GM23338 (cell line): Measurements from ENCODE around the gene OGFRL1. TPM values are rescaled to one million over a fixed set of nuclear protein-coding genes. Genes with fewer than 3 reads are reported as not detected.

ENCODE experiments used
- ATAC-seq: fragments of 200-7000 bp; cut with Tn5 transposase; 3 replicates; pipeline ENCODE4 v1.9.1; 2020
- DNase-seq: peaks from one replicate; pipeline ENCODE4 v3.0.0-alpha.2; 2015; ENCODE audit warnings: low spot score
- H2AFZ ChIP-seq: fragments of 200-600 bp; sonication (generic); 2 replicates; pipeline ENCODE4 v1.8.0; 2016; ENCODE audit warnings: antibody characterized with exemption, mild to moderate bottlenecking, moderate library complexity
- H3F3A ChIP-seq: fragments of 200-600 bp; sonication (generic); replicated peaks from 2 replicates; pipeline ENCODE4 v1.8.0; 2017; ENCODE audit warnings: antibody characterized with exemption, mixed run types, low read depth
- H3K27ac ChIP-seq: fragments of 200-600 bp; sonication (generic); 2 replicates; pipeline ENCODE4 v1.6.1; 2016; ENCODE audit warnings: low read depth
- H3K27me3 ChIP-seq: fragments of 200-600 bp; sonication (generic); 2 replicates; pipeline ENCODE4 v1.8.0; 2016; ENCODE audit warnings: mild to moderate bottlenecking, mixed run types, moderate library complexity; ENCODE audit not compliant: insufficient read depth
- H3K36me3 ChIP-seq: fragments of 200-600 bp; sonication (generic); 2 replicates; pipeline ENCODE4 v1.8.0; 2016; ENCODE audit warnings: mild to moderate bottlenecking; ENCODE audit not compliant: insufficient read depth
- H3K4me1 ChIP-seq: fragments of 200-600 bp; sonication (generic); 2 replicates; pipeline ENCODE4 v1.8.0; 2016; ENCODE audit warnings: mild to moderate bottlenecking, moderate library complexity; ENCODE audit not compliant: insufficient read depth
- H3K4me2 ChIP-seq: fragments of 200-600 bp; sonication (generic); 2 replicates; pipeline ENCODE4 v1.7.1; 2017; ENCODE audit warnings: mixed run types
- H3K4me3 ChIP-seq: fragments of 200-600 bp; sonication (generic); 2 replicates; pipeline ENCODE4 v1.6.1; 2016; ENCODE audit warnings: mixed run types
- H3K79me2 ChIP-seq: fragments of 200-600 bp; sonication (generic); replicated peaks from 2 replicates; pipeline ENCODE4 v1.8.0; 2017; ENCODE audit warnings: mild to moderate bottlenecking; ENCODE audit not compliant: insufficient read depth
- H3K9me2 ChIP-seq: fragments of 200-600 bp; sonication (generic); 2 replicates; pipeline ENCODE4 v1.8.0; 2017; ENCODE audit not compliant: insufficient read depth
- H4K20me1 ChIP-seq: fragments of 200-600 bp; sonication (generic); replicated peaks from 2 replicates; pipeline ENCODE4 v1.8.0; 2017; ENCODE audit warnings: mild to moderate bottlenecking; ENCODE audit not compliant: insufficient read depth
- H3K27ac Mint-ChIP-seq: 2 replicates; pipeline ENCODE4 v1.8.0; 2020; ENCODE audit warnings: inconsistent platforms, mild to moderate bottlenecking, moderate library complexity, mixed read lengths
- H3K27me3 Mint-ChIP-seq: 3 replicates; pipeline ENCODE4 v1.8.0; 2022; ENCODE audit warnings: low read depth, mild to moderate bottlenecking, moderate library complexity, mixed read lengths, inconsistent platforms; ENCODE audit not compliant: insufficient read depth, poor library complexity
- H3K36me3 Mint-ChIP-seq: 3 replicates; pipeline ENCODE4 v1.8.0; 2021; ENCODE audit warnings: low read depth, mild to moderate bottlenecking, inconsistent platforms, moderate library complexity, mixed read lengths
- H3K4me1 Mint-ChIP-seq: 3 replicates; pipeline ENCODE4 v1.8.0; 2020; ENCODE audit warnings: mild to moderate bottlenecking, inconsistent platforms, mixed read lengths
- H3K4me3 Mint-ChIP-seq: 3 replicates; pipeline ENCODE4 v1.8.0; 2021; ENCODE audit warnings: moderate library complexity, mild to moderate bottlenecking, inconsistent platforms, mixed read lengths
- H3K9me3 Mint-ChIP-seq: 3 replicates; pipeline ENCODE4 v1.8.0; 2020; ENCODE audit warnings: moderate library complexity, mild to moderate bottlenecking, inconsistent platforms, mixed read lengths
- CREB1 ChIP-seq: fragments of 250-450 bp; sonication (Bioruptor Pico); IDR thresholded peaks from 2 replicates; pipeline ENCODE4 v1.5.0; 2020; ENCODE audit warnings: low read depth, mild to moderate bottlenecking, moderate library complexity
- EZH2 ChIP-seq: fragments of 200-600 bp; sonication (generic); IDR thresholded peaks from one replicate; pipeline ENCODE4 v1.8.0; 2017; ENCODE audit warnings: antibody characterized with exemption, mild to moderate bottlenecking, low read depth; ENCODE audit not compliant: unreplicated experiment
- EZH2phosphoT487 ChIP-seq: fragments of 200-600 bp; sonication (generic); IDR thresholded peaks from one replicate; pipeline ENCODE4 v1.8.1; 2018; ENCODE audit warnings: antibody characterized with exemption; ENCODE audit not compliant: unreplicated experiment
- JUNB ChIP-seq: IDR thresholded peaks from one replicate; pipeline ENCODE4 v1.6.1; 2016; ENCODE audit warnings: antibody characterized with exemption; ENCODE audit not compliant: unreplicated experiment
- NANOG ChIP-seq: IDR thresholded peaks from 2 replicates; pipeline ENCODE4 v1.6.1; 2016; ENCODE audit warnings: antibody characterized with exemption, borderline replicate concordance
- POLR2AphosphoS5 ChIP-seq: IDR thresholded peaks from 2 replicates; pipeline ENCODE4 v1.6.1; 2016; ENCODE audit warnings: antibody characterized with exemption, low read depth
- STAT1 ChIP-seq: IDR thresholded peaks from one replicate; pipeline ENCODE4 v1.6.1; 2016; ENCODE audit warnings: antibody characterized with exemption; ENCODE audit not compliant: unreplicated experiment
- ZNF114 ChIP-seq: fragments of 250-450 bp; sonication (Bioruptor Pico); IDR thresholded peaks from 2 replicates; pipeline ENCODE4 v1.5.0; 2020; ENCODE audit warnings: mild to moderate bottlenecking, moderate library complexity
- ZNF331 ChIP-seq: fragments of 250-450 bp; sonication (Bioruptor Pico); IDR thresholded peaks from 2 replicates; pipeline ENCODE4 v1.5.0; 2020; ENCODE audit warnings: low read depth, mild to moderate bottlenecking, moderate library complexity
- polyA plus RNA-seq: library from polyadenylated mRNA; unstranded; fragments of >200 nt; fragmentation: Nextera tagmentation; extraction: Ambion mirVana; gene quantifications from 2 replicates; pipeline ENCODE4 v1.2.1, GENCODE V29; 2016
- total RNA-seq: library from RNA; depleted of rRNA; stranded (reverse); fragments of >200 nt; shearing (Covaris generic); gene quantifications from 2 replicates; pipeline ENCODE4 v1.2.3, GENCODE V29; 2014
- TF ChIP-seq, protein P1 (sequence below): fragments of 250-450 bp; sonication (Bioruptor Pico); IDR thresholded peaks from 2 replicates; pipeline ENCODE4 v1.5.0; 2020; ENCODE audit warnings: mild to moderate bottlenecking, moderate library complexity
- TF ChIP-seq, protein P2 (sequence below), 2 experiments: fragments of 200-600 bp in 1 of 2; sonication (generic) in 1 of 2; conservative IDR thresholded peaks; 2 replicates each; pipeline versions ENCODE4 v1.5.1 to v1.6.1; 2016 to 2017; ENCODE audit warnings: antibody characterized with exemption in 2 of 2, low read depth in 2 of 2, mild to moderate bottlenecking in 2 of 2, moderate library complexity in 1 of 2
- TF ChIP-seq, protein P3 (sequence below): IDR thresholded peaks from one replicate; pipeline ENCODE4 v1.6.1; 2018; ENCODE audit warnings: antibody characterized with exemption; ENCODE audit not compliant: unreplicated experiment
- TF ChIP-seq, protein P4 (sequence below): IDR thresholded peaks from 2 replicates; pipeline ENCODE4 v1.6.1; 2016; ENCODE audit warnings: antibody characterized with exemption

Gene OGFRL1
- total and polyA plus RNA-seq, 2 experiments from 2014 or later: 4.2 to 10.0 TPM

DNA sequence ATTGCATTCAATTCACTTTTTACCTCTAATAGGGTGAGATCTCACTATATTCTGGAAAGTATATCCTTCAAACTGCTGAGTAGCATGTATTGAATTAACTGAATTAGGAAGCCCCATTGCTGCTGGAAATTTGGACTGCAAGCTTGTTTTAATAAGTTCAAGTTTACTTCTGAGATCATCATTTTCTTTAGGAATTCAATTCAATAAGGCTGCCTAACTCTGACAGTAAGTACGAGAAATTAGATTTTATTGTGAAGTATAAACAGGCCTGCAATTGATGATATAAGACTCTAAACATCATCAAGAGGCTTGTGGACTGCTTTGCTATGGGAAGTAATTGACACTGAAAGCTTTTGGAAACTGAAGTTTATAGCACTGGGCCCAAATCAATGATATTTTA lies 44.4 kb downstream of the OGFRL1 start:
- Histone ChIP-seq H3K9me2 (0 out of 2 replicates have a peak, but pooled peaks cover 3% of the 10 kb centered on the region), H3K4me2 (no peak overlapping the region), H3K27ac (no peak overlapping the region), H4K20me1 (no peaks in the 10 kb centered on the region), H3F3A (no peaks in the 10 kb centered on the region), H3K79me2 (no peaks in the 10 kb centered on the region), H3K4me1 (0 out of 2 replicates have a peak, but pooled peaks cover 7% of the 10 kb centered on the region), H3K27me3 (no peaks in the 10 kb centered on the region), H3K36me3 (no peaks in the 10 kb centered on the region), H2AFZ (no peak overlapping the region), H3K4me3 (no peak overlapping the region)
- Mint-ChIP-seq H3K27ac (no peak overlapping the region), H3K4me1 (peaks cover 16% of the 10 kb centered on the region), H3K4me3 (no peak overlapping the region), H3K27me3 (peaks cover 7% of the 10 kb centered on the region), H3K9me3 (peaks cover 10% of the 10 kb centered on the region; the same call in 2 of the 3 replicates), H3K36me3 (peaks cover 9% of the 10 kb centered on the region; the same call in 2 of the 3 replicates)
- DNase-seq (no peak), ATAC-seq (no peak)
- no peak for TF ChIP-seq ZNF114 (CRISPR knock-in tag)
- no peak for TF ChIP-seq EZH2
- TF ChIP-seq, protein P1, sequence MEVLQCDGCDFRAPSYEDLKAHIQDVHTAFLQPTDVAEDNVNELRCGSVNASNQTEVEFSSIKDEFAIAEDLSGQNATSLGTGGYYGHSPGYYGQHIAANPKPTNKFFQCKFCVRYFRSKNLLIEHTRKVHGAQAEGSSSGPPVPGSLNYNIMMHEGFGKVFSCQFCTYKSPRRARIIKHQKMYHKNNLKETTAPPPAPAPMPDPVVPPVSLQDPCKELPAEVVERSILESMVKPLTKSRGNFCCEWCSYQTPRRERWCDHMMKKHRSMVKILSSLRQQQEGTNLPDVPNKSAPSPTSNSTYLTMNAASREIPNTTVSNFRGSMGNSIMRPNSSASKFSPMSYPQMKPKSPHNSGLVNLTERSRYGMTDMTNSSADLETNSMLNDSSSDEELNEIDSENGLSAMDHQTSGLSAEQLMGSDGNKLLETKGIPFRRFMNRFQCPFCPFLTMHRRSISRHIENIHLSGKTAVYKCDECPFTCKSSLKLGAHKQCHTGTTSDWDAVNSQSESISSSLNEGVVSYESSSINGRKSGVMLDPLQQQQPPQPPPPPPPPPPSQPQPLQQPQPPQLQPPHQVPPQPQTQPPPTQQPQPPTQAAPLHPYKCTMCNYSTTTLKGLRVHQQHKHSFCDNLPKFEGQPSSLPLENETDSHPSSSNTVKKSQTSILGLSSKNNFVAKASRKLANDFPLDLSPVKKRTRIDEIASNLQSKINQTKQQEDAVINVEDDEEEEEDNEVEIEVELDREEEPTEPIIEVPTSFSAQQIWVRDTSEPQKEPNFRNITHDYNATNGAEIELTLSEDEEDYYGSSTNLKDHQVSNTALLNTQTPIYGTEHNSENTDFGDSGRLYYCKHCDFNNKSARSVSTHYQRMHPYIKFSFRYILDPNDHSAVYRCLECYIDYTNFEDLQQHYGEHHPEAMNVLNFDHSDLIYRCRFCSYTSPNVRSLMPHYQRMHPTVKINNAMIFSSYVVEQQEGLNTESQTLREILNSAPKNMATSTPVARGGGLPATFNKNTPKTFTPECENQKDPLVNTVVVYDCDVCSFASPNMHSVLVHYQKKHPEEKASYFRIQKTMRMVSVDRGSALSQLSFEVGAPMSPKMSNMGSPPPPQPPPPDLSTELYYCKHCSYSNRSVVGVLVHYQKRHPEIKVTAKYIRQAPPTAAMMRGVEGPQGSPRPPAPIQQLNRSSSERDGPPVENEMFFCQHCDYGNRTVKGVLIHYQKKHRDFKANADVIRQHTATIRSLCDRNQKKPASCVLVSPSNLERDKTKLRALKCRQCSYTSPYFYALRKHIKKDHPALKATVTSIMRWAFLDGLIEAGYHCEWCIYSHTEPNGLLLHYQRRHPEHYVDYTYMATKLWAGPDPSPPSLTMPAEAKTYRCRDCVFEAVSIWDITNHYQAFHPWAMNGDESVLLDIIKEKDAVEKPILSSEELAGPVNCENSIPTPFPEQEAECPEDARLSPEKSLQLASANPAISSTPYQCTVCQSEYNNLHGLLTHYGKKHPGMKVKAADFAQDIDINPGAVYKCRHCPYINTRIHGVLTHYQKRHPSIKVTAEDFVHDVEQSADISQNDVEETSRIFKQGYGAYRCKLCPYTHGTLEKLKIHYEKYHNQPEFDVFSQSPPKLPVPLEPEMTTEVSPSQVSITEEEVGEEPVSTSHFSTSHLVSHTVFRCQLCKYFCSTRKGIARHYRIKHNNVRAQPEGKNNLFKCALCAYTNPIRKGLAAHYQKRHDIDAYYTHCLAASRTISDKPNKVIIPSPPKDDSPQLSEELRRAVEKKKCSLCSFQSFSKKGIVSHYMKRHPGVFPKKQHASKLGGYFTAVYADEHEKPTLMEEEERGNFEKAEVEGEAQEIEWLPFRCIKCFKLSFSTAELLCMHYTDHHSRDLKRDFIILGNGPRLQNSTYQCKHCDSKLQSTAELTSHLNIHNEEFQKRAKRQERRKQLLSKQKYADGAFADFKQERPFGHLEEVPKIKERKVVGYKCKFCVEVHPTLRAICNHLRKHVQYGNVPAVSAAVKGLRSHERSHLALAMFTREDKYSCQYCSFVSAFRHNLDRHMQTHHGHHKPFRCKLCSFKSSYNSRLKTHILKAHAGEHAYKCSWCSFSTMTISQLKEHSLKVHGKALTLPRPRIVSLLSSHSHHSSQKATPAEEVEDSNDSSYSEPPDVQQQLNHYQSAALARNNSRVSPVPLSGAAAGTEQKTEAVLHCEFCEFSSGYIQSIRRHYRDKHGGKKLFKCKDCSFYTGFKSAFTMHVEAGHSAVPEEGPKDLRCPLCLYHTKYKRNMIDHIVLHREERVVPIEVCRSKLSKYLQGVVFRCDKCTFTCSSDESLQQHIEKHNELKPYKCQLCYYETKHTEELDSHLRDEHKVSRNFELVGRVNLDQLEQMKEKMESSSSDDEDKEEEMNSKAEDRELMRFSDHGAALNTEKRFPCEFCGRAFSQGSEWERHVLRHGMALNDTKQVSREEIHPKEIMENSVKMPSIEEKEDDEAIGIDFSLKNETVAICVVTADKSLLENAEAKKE (CRISPR knock-in tag): no peak
- TF ChIP-seq JUNB: no peak
- no peak for TF ChIP-seq NANOG
- no peak for TF ChIP-seq ZNF331 (CRISPR knock-in tag)
- TF ChIP-seq POLR2AphosphoS5: no peak
- no peak for TF ChIP-seq STAT1
- TF ChIP-seq, protein P2, sequence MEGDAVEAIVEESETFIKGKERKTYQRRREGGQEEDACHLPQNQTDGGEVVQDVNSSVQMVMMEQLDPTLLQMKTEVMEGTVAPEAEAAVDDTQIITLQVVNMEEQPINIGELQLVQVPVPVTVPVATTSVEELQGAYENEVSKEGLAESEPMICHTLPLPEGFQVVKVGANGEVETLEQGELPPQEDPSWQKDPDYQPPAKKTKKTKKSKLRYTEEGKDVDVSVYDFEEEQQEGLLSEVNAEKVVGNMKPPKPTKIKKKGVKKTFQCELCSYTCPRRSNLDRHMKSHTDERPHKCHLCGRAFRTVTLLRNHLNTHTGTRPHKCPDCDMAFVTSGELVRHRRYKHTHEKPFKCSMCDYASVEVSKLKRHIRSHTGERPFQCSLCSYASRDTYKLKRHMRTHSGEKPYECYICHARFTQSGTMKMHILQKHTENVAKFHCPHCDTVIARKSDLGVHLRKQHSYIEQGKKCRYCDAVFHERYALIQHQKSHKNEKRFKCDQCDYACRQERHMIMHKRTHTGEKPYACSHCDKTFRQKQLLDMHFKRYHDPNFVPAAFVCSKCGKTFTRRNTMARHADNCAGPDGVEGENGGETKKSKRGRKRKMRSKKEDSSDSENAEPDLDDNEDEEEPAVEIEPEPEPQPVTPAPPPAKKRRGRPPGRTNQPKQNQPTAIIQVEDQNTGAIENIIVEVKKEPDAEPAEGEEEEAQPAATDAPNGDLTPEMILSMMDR (conservative IDR thresholded peaks at IDR 0.05; ENCODE audit: low read depth in 2 of 2): no peak
- TF ChIP-seq EZH2phosphoT487: no peak
- TF ChIP-seq CREB1 (CRISPR knock-in tag): no peak
- TF ChIP-seq, protein P3, sequence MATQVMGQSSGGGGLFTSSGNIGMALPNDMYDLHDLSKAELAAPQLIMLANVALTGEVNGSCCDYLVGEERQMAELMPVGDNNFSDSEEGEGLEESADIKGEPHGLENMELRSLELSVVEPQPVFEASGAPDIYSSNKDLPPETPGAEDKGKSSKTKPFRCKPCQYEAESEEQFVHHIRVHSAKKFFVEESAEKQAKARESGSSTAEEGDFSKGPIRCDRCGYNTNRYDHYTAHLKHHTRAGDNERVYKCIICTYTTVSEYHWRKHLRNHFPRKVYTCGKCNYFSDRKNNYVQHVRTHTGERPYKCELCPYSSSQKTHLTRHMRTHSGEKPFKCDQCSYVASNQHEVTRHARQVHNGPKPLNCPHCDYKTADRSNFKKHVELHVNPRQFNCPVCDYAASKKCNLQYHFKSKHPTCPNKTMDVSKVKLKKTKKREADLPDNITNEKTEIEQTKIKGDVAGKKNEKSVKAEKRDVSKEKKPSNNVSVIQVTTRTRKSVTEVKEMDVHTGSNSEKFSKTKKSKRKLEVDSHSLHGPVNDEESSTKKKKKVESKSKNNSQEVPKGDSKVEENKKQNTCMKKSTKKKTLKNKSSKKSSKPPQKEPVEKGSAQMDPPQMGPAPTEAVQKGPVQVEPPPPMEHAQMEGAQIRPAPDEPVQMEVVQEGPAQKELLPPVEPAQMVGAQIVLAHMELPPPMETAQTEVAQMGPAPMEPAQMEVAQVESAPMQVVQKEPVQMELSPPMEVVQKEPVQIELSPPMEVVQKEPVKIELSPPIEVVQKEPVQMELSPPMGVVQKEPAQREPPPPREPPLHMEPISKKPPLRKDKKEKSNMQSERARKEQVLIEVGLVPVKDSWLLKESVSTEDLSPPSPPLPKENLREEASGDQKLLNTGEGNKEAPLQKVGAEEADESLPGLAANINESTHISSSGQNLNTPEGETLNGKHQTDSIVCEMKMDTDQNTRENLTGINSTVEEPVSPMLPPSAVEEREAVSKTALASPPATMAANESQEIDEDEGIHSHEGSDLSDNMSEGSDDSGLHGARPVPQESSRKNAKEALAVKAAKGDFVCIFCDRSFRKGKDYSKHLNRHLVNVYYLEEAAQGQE: no peak
- TF ChIP-seq, protein P4, sequence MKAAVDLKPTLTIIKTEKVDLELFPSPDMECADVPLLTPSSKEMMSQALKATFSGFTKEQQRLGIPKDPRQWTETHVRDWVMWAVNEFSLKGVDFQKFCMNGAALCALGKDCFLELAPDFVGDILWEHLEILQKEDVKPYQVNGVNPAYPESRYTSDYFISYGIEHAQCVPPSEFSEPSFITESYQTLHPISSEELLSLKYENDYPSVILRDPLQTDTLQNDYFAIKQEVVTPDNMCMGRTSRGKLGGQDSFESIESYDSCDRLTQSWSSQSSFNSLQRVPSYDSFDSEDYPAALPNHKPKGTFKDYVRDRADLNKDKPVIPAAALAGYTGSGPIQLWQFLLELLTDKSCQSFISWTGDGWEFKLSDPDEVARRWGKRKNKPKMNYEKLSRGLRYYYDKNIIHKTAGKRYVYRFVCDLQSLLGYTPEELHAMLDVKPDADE: no peak
